ENCODE results near the gene ICA1. TPM values are rescaled to one million over a fixed set of nuclear protein-coding genes. Genes with fewer than 3 reads are reported as not detected.

Gene ICA1
- total RNA-seq, 1 donor from 2014 or later, result 13.1 TPM

- H3K4me2 ChIP-seq, result no peak overlapping the region
- Mint-ChIP-seq H3K36me3 (peaks cover 27% of the 10 kb centered on the region), H3K27ac (peak overlapping the region; percentile 51), H3K27me3 (ENCODE audit: insufficient read depth, low read depth) (peaks cover 2% of the 10 kb centered on the region), H3K4me1 (peaks cover 4% of the 10 kb centered on the region), H3K4me3 (no peak overlapping the region), H3K9me3 (peaks cover 13% of the 10 kb centered on the region)
- no peak overlapping the region for H2AFZ ChIP-seq (replicated peaks)
- H3K9ac ChIP-seq, result no peak overlapping the region
- H3K9me3 ChIP-seq (ENCODE audit: low read depth), result no peaks in the 10 kb centered on the region
- peaks cover 19% of the 10 kb centered on the region for H3K79me2 ChIP-seq (ENCODE audit: low read depth)
- H3K27me3 ChIP-seq, result no peaks in the 10 kb centered on the region
- peaks cover 21% of the 10 kb centered on the region for H4K20me1 ChIP-seq (ENCODE audit: low read depth)
- no peak overlapping the region for H3K4me3 ChIP-seq
- no peaks in the 10 kb centered on the region for H3K36me3 ChIP-seq
- peaks cover 11% of the 10 kb centered on the region for H3K4me1 ChIP-seq
- DNase-seq (ENCODE audit: low spot score), result no peak
- TF ChIP-seq EZH2phosphoT487 (IDR thresholded peaks at IDR 0.05) (no peak), EZH2 (IDR thresholded peaks at IDR 0.05) (no peak)
- TF ChIP-seq, protein P1, sequence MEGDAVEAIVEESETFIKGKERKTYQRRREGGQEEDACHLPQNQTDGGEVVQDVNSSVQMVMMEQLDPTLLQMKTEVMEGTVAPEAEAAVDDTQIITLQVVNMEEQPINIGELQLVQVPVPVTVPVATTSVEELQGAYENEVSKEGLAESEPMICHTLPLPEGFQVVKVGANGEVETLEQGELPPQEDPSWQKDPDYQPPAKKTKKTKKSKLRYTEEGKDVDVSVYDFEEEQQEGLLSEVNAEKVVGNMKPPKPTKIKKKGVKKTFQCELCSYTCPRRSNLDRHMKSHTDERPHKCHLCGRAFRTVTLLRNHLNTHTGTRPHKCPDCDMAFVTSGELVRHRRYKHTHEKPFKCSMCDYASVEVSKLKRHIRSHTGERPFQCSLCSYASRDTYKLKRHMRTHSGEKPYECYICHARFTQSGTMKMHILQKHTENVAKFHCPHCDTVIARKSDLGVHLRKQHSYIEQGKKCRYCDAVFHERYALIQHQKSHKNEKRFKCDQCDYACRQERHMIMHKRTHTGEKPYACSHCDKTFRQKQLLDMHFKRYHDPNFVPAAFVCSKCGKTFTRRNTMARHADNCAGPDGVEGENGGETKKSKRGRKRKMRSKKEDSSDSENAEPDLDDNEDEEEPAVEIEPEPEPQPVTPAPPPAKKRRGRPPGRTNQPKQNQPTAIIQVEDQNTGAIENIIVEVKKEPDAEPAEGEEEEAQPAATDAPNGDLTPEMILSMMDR (IDR thresholded peaks at IDR 0.05), result no peak
- no peak overlapping the region for H3K27ac ChIP-seq
- H3F3A ChIP-seq (ENCODE audit: low read depth), result no peaks in the 10 kb centered on the region
Observed at GRCh38 chr7:8068892-8069686, 192.9 kb downstream of the ICA1 start.

- Histone ChIP-seq H4K20me1 (ENCODE audit: low read depth) (peaks cover 21% of the 10 kb centered on the region), H2AFZ (replicated peaks) (no peak overlapping the region), H3K36me3 (peaks cover 11% of the 10 kb centered on the region), H3K27ac (no peak overlapping the region), H3K4me1 (peaks cover 11% of the 10 kb centered on the region), H3K9me3 (ENCODE audit: low read depth) (no peaks in the 10 kb centered on the region), H3K79me2 (ENCODE audit: low read depth) (peaks cover 19% of the 10 kb centered on the region), H3F3A (ENCODE audit: low read depth) (no peaks in the 10 kb centered on the region), H3K4me3 (no peak overlapping the region), H3K9ac (no peak overlapping the region), H3K27me3 (no peaks in the 10 kb centered on the region), H3K4me2 (no peak overlapping the region)
- H3K27me3 Mint-ChIP-seq (ENCODE audit: insufficient read depth, low read depth), result no peaks in the 10 kb centered on the region
- no peak for DNase-seq (ENCODE audit: low spot score)
- H3K4me1 Mint-ChIP-seq, result peaks cover 4% of the 10 kb centered on the region
- TF ChIP-seq EZH2 (IDR thresholded peaks at IDR 0.05) (no peak), EZH2phosphoT487 (IDR thresholded peaks at IDR 0.05) (no peak)
- TF ChIP-seq, protein P1 (IDR thresholded peaks at IDR 0.05), result no peak
- no peak overlapping the region for H3K27ac Mint-ChIP-seq
- H3K4me3 Mint-ChIP-seq, result no peak overlapping the region
- H3K36me3 Mint-ChIP-seq, result peaks cover 39% of the 10 kb centered on the region
- peaks cover 15% of the 10 kb centered on the region for H3K9me3 Mint-ChIP-seq
Observed at GRCh38 chr7:8065356-8065813, 196.6 kb downstream of the ICA1 start.

DNA sequence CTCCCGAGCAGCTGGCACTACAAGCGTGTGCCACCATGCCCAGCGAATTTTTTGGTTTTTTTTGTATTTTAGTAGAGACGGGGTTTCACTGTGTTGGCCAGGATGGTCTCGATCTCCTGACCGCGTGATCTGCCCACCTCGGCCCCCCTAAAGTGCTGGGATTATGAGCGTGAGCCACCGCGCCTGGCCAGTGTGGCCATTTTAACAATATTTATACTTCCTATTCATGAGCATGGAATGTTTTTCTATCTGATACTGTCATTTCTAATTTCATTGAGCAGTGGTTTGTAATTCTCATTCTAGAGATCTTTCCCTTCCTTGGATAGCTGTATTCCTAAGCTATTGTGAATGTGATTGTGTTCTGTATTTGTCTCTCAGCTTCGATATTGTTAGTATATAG, 197.1 kb downstream of the ICA1 start:
- Histone ChIP-seq H3F3A (ENCODE audit: low read depth) (no peaks in the 10 kb centered on the region), H3K79me2 (ENCODE audit: low read depth) (peaks cover 19% of the 10 kb centered on the region), H3K9me3 (ENCODE audit: low read depth) (no peaks in the 10 kb centered on the region), H3K27me3 (no peaks in the 10 kb centered on the region), H3K4me3 (no peak overlapping the region), H3K36me3 (peaks cover 15% of the 10 kb centered on the region), H3K4me1 (peaks cover 11% of the 10 kb centered on the region), H3K9ac (no peak overlapping the region), H3K27ac (no peak overlapping the region), H2AFZ (replicated peaks) (no peak overlapping the region), H3K4me2 (no peak overlapping the region), H4K20me1 (ENCODE audit: low read depth) (peaks cover 21% of the 10 kb centered on the region)
- H3K4me3 Mint-ChIP-seq, result no peak overlapping the region
- no peak overlapping the region for H3K27ac Mint-ChIP-seq
- H3K9me3 Mint-ChIP-seq, result peaks cover 15% of the 10 kb centered on the region
- DNase-seq (ENCODE audit: low spot score), result no peak
- peaks cover 44% of the 10 kb centered on the region for H3K36me3 Mint-ChIP-seq
- H3K27me3 Mint-ChIP-seq (ENCODE audit: insufficient read depth, low read depth), result no peaks in the 10 kb centered on the region
- peaks cover 4% of the 10 kb centered on the region for H3K4me1 Mint-ChIP-seq
- TF ChIP-seq EZH2phosphoT487 (IDR thresholded peaks at IDR 0.05) (no peak), EZH2 (IDR thresholded peaks at IDR 0.05) (no peak)
- TF ChIP-seq, protein P1 (IDR thresholded peaks at IDR 0.05), result no peak

Data from neural progenitor cell (in vitro differentiated cells).